Progenitor cell of endocrine pancreas (in vitro differentiated cells): ENCODE data around the gene THSD4. TPM values are rescaled to one million over a fixed set of nuclear protein-coding genes. Genes with fewer than 3 reads are reported as not detected.

Source experiments
- DNase-seq: peaks from one replicate; pipeline ENCODE4 v3.0.0; 2021; ENCODE audit warnings: low spot score; ENCODE audit not compliant: unreplicated experiment
- H3K27ac Mint-ChIP-seq: 2 replicates; pipeline ENCODE4 v1.8.0; 2021; ENCODE audit warnings: mild to moderate bottlenecking, moderate library complexity, mixed read lengths
- H3K27me3 Mint-ChIP-seq: 2 replicates; pipeline ENCODE4 v1.8.0; 2021; ENCODE audit warnings: mixed read lengths
- H3K36me3 Mint-ChIP-seq: 2 replicates; pipeline ENCODE4 v1.8.0; 2022; ENCODE audit warnings: mixed read lengths; ENCODE audit not compliant: insufficient read depth
- H3K4me1 Mint-ChIP-seq: 2 replicates; pipeline ENCODE4 v1.8.0; 2021; ENCODE audit warnings: low read depth, mixed read lengths
- H3K4me3 Mint-ChIP-seq: 2 replicates; pipeline ENCODE4 v1.8.0; 2021; ENCODE audit warnings: low read depth, mild to moderate bottlenecking, moderate library complexity, mixed read lengths
- H3K9me3 Mint-ChIP-seq: 2 replicates; pipeline ENCODE4 v1.8.0; 2021; ENCODE audit warnings: low read depth, mixed read lengths
- total RNA-seq: library from RNA; stranded (reverse); gene quantifications from 2 replicates; pipeline ENCODE4 v1.2.1, GENCODE V29; 2021
- TF ChIP-seq, protein P1 (sequence below): fragments of 200-600 bp; sonication (generic); IDR thresholded peaks from one replicate; pipeline ENCODE4 v1.5.0; 2021; ENCODE audit warnings: antibody characterized with exemption, mild to moderate bottlenecking; ENCODE audit not compliant: unreplicated experiment

The THSD4 gene
- total RNA-seq, 1 donor from 2014 or later: 6.8 TPM

DNA sequence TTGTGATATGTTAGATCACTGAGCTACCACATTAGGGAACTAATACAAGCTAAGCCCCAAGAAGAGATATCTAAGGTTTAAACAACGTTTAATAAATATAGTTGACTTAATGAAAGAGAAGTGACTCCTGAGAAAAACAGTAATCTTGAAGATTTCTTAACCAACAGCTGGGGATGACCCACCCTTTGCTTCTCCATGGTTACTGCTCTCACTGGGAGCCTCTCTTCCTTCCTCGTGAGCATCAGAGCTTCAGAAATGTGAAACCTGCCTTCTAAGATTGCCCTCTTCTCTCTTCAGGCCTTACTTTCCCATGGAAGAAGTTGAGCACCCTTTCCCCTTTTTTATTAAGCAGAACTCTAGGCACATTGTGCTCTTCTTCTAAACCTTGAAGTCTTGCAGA, 562.9 kb downstream of the THSD4 start:
- Mint-ChIP-seq H3K36me3 (no peaks in the 10 kb centered on the region), H3K9me3 (no peaks in the 10 kb centered on the region), H3K4me1 (peaks cover 17% of the 10 kb centered on the region), H3K27me3 (peaks cover 48% of the 10 kb centered on the region), H3K4me3 (no peak overlapping the region), H3K27ac (no peak overlapping the region)
- TF ChIP-seq, protein P1, sequence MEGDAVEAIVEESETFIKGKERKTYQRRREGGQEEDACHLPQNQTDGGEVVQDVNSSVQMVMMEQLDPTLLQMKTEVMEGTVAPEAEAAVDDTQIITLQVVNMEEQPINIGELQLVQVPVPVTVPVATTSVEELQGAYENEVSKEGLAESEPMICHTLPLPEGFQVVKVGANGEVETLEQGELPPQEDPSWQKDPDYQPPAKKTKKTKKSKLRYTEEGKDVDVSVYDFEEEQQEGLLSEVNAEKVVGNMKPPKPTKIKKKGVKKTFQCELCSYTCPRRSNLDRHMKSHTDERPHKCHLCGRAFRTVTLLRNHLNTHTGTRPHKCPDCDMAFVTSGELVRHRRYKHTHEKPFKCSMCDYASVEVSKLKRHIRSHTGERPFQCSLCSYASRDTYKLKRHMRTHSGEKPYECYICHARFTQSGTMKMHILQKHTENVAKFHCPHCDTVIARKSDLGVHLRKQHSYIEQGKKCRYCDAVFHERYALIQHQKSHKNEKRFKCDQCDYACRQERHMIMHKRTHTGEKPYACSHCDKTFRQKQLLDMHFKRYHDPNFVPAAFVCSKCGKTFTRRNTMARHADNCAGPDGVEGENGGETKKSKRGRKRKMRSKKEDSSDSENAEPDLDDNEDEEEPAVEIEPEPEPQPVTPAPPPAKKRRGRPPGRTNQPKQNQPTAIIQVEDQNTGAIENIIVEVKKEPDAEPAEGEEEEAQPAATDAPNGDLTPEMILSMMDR: no peak
- DNase-seq: no peak

DNA sequence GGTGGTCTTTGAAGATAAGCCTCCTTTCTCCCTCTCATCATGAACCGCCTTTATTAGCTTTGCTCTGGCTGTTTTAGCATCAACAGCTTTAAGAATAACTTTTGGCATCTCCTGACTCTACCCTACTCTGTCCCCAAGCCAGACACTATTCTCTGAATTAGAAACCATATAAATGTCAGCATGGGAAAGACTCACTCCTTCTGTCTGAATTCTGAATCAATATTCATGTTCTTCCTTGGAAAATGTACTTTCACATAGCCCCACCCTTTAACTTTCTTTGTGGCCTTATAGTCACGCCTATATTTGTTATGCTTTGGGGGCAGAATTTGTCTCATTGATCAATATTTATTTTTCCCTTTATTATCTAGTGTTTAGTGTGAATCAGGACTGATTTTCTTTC, 563.3 kb downstream of the THSD4 start:
- Mint-ChIP-seq H3K27me3 (peaks cover 46% of the 10 kb centered on the region), H3K36me3 (no peaks in the 10 kb centered on the region), H3K9me3 (no peaks in the 10 kb centered on the region), H3K27ac (no peak overlapping the region), H3K4me1 (peaks cover 16% of the 10 kb centered on the region), H3K4me3 (no peak overlapping the region)
- TF ChIP-seq, protein P1: no peak
- DNase-seq: no peak

DNA sequence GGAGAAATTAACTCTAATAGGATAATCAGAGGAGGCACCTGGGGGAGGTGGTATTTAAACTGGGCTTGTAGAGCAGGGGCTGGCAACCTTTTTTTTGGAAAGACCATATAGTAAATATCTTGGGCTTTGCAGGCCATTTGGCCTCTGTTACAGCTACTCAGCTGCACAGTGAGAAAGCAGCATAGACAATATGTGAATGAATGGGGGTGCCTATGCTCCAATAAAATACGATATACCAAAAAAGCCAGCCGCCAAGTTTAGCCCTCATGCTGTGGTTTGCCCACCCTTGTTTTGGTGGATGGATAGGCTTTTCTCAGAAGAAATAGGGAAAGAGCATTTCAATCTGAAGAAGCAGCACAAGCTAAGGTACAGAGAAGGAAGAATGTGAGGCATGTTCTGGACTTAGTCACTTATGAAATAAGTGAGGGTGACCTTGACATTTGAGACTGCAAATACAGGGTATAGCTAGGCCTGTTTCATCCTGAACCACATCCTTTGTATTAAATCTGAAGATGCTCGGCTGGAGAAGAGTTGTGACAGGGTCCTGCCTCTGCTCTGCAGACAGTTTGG, 564.0 kb downstream of the THSD4 start:
- H3K27ac Mint-ChIP-seq: no peak overlapping the region
- peaks cover 16% of the 10 kb centered on the region for H3K4me1 Mint-ChIP-seq
- TF ChIP-seq, protein P1: no peak
- no peak overlapping the region for H3K4me3 Mint-ChIP-seq
- no peaks in the 10 kb centered on the region for H3K9me3 Mint-ChIP-seq
- no peak for DNase-seq
- no peaks in the 10 kb centered on the region for H3K36me3 Mint-ChIP-seq
- peaks cover 41% of the 10 kb centered on the region for H3K27me3 Mint-ChIP-seq

DNA sequence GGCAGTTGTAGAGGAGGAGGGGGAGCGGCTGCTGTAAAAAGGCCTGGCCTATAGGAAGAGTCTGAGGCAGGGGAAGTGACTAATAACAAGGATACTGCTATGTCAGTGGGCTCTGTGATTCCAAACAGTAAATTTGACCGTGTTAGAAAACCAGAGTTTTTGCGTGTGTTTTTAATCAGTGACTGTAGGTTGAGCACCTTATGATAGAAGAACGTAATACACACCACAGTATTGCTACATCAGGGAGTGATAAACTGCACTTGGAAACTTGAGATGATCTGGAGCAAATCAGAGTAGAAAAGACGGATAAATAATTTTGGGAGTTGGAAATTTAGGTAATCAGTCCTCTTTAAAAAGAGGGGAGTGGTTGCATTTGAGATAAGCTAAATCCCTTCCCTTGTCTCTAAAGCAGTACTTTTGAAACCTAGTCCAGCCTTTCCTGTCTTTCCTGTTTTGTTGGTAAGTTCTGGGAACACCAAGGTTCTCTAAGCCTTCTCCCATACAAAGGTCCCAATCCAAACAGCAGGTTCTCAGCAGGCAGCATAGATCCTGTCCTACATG, 564.6 kb downstream of the THSD4 start:
- Mint-ChIP-seq H3K4me3 (no peak overlapping the region), H3K36me3 (no peaks in the 10 kb centered on the region), H3K9me3 (no peaks in the 10 kb centered on the region), H3K27me3 (peaks cover 38% of the 10 kb centered on the region), H3K27ac (no peak overlapping the region), H3K4me1 (peaks cover 16% of the 10 kb centered on the region)
- DNase-seq: no peak
- TF ChIP-seq, protein P1: no peak

DNA sequence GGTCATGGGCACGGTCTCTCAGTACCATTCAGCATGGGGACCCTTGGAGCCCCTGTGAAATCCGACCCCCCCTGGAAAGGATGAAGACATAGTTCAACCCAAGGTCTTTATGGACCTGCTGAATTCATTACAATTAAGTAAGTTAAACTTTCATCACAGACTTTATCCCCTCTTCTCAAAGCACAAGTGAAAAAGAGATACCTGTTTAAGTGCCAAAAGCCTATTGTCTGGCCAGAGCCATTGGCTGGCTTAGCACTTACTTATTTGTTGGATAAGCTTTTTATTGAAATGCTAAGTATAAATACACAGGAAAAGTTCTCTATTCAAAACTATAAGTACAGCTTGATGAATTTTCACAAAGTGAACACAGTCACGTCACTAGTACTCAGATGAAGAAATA, 566.7 kb downstream of the THSD4 start:
- Mint-ChIP-seq H3K27ac (no peak overlapping the region), H3K4me1 (peaks cover 16% of the 10 kb centered on the region), H3K9me3 (no peaks in the 10 kb centered on the region), H3K27me3 (peaks cover 20% of the 10 kb centered on the region), H3K4me3 (no peak overlapping the region), H3K36me3 (no peaks in the 10 kb centered on the region)
- DNase-seq: no peak
- TF ChIP-seq, protein P1: no peak
